HG02973 (cell line): Measurements from ENCODE around the gene CRTC3.
"Not testable (repeated sequence)": the region's sequence is repeated elsewhere in the genome, so short reads cannot be mapped to it uniquely, and the experiment has no call there.

Experiments
- ATAC-seq: cut with Tn5 transposase; IDR thresholded peaks from one replicate; pipeline ENCODE4 v1.9.1; 2021; ENCODE audit warnings: moderate library complexity; ENCODE audit not compliant: unreplicated experiment

Gene CRTC3

DNA sequence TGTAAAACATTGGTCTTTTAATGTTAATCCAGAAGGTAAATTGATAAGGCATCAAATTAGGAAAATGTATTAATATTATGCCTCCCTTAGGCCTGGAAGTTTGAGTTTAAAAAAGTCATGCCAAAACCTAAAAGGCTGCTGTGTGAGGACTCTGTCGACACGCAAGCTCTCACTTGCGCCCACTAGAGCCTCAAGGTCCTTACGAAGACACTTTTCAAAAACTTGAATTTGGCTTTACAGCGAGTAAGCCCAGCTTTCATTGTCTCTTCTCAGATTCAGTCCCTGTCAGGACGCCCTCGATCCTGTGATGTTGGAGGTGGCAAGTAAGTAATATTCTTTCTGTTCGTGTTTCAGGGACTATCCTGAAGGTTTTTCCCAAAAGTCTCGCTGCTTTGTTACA, 89.7 kb downstream of the CRTC3 start:
- no peak for ATAC-seq

DNA sequence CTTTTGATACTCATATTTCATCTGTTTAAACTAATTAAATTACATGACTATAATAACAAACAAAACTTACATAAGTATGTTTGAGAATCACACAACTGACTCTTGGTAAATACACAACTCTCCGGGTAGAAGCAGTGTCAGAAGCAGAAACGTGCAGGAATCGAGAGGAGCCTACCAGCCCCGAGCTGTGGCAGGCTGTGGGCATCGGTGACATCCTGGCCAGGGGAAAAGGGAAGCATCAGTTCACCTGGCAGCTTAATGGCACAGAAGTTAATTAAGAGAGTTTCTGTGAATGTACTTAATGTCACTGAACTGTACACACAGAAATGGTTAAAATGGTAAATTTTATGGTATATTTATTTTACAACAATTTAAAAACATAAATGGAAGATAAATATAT, 90.2 kb downstream of the CRTC3 start:
- ATAC-seq: no peak

GRCh38 chr15:90620379-90621067, 90.8 kb downstream of the CRTC3 start:
- peak; percentile 69 for ATAC-seq

GRCh38 chr15:90623854-90624253, 94.1 kb downstream of the CRTC3 start:
- ATAC-seq: no peak

DNA sequence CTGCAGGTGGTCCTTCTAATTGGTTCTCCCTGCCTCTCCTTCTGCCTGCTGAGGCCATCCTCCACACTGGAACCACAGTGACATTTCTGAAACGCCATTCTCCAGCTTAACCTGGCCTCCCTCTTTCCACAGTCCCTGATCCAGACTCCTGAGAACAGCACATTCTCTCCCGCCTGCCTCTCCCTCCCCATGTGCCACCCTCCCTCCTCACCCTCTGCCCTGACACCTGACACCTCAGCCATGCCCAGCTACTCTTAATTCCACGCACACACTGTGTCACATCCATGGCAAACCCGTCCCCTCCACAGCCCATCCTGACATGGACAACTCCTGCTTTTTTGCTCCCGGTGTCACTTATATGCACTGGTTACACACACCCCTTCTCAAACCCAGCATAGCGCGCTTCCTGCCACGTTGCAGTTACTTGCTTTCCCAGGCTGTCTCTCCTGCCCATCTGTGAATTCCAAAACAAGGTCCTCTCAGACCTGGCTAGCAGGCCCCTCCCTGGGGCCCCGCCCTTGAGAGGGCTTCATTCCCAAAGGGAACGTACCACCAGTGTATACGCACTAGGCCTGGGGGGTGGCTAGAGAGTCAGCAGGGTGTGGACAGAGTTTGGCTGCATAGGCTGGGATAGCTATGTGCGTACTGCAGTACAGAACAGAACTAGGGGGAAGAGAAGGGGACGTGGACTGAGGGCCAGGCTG, 94.7 kb downstream of the CRTC3 start:
- ATAC-seq: no peak

DNA sequence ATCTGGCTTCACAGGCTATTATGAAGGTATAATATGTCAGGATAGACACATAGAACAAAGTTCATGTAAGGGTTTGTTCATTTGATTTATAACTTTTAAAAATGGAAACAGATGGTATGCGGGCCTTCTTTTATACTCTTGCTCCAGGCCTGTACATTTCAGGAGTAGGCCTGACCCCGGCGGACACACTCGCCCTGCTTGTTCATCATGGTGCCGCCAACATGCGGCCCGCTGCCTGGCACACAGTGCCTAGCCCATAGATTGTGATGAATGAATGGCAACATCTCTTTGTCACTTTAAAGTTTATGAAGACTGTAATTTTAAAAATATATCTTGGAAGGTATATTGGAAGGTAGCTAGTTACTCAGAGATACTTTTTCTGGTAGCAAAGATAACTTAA, 95.3 kb downstream of the CRTC3 start:
- ATAC-seq: no peak

- ATAC-seq: no peak
These were observed 99.5 kb downstream of the CRTC3 start for GRCh38 chr15:90629217-90629616.

DNA sequence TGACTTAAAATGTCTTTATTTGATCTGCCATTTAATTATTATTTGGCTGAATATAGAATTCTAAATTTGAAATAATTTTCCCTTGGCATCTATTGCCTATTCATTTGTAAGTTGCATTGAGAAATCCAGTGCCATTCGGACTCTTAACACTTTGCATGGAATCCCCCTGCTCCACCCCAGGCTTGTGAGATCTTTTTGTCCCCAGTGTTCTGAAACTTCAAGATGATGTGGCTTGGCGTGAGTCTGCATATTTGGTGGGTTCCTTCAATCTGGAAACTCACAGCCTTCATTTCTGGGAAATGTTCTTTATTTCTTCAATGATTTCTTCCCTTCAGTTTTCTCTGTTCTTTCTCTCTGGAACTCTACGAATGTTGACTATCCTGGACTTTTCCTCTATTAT, 103.6 kb downstream of the CRTC3 start:
- ATAC-seq: no peak

DNA sequence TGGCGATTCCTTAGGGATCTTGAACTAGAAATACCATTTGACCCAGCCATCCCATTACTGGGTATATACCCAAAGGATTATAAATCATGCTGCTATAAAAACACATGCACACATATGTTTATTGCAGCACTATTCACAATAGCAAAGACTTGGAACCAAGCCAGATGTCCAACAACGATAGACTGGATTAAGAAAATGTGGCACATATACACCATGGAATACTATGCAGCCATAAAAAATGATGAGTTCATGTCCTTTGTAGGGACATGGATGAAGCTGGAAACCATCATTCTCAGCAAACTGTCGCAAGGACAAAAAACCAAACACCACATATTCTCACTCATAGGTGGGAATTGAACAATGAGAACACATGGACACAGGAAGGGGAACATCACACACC, 107.3 kb downstream of the CRTC3 start:
- ATAC-seq: not testable (repeated sequence)

DNA sequence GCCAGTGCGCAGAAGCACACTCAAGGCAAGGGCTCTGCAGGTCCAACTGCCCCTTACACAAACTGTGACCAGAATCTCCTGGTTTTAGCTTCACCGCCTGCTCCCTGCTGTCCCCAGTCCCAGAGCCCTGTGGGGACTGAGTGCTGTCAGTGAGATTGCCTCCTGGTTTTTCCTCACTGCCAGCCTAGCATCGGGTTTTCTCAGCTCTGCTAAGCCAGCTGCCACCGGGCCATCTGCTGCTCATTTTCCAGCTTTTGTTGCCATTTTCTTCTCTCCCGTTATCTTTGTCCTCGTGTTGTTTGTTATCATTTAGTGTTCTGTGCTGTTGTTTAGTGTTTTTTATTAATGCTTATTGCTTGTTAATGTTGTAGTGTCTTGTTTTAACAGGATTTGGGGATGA, 108.0 kb downstream of the CRTC3 start:
- no peak for ATAC-seq

DNA sequence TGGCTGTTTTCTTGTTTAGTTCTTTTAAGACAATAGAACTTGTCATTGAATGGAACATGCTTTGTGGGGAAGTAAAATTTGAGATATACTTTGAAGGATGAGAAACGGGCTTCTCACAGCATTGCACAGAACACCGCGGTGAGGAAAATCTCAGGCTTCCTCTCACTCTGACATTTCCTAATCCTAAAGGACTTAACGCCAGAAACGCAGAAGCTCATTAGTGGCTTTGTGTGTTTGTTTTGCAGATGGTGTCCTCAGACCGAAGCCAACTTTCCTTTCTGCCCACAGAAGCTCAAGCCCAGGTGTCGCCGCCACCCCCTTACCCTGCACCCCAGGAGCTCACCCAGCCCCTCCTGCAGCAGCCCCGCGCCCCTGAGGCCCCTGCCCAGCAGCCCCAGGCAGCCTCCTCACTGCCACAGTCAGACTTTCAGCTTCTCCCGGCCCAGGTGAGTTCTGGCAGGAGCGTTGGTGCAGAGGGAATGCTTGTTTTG, 108.5 kb downstream of the CRTC3 start:
- ATAC-seq: no peak

GRCh38 chr15:90638963-90639362, 109.2 kb downstream of the CRTC3 start:
- no peak for ATAC-seq

DNA sequence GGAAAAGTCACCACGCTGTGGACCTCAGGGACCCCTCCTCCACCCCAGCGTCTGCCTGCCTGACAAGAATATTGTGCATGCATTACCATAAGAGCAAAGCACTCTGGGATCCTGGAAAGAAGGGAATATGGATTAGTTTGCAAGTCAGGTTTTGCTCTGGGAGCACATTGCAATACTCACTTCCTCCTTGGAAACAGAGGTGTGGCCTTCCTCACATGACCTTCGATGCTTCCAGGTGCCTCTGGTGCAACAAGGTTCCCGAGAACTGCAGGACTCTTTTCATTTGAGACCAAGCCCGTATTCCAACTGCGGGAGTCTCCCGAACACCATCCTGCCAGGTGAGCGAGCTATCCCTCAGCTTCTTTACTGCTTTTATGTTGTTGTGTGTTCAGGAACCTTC, 111.1 kb downstream of the CRTC3 start:
- ATAC-seq: no peak

DNA sequence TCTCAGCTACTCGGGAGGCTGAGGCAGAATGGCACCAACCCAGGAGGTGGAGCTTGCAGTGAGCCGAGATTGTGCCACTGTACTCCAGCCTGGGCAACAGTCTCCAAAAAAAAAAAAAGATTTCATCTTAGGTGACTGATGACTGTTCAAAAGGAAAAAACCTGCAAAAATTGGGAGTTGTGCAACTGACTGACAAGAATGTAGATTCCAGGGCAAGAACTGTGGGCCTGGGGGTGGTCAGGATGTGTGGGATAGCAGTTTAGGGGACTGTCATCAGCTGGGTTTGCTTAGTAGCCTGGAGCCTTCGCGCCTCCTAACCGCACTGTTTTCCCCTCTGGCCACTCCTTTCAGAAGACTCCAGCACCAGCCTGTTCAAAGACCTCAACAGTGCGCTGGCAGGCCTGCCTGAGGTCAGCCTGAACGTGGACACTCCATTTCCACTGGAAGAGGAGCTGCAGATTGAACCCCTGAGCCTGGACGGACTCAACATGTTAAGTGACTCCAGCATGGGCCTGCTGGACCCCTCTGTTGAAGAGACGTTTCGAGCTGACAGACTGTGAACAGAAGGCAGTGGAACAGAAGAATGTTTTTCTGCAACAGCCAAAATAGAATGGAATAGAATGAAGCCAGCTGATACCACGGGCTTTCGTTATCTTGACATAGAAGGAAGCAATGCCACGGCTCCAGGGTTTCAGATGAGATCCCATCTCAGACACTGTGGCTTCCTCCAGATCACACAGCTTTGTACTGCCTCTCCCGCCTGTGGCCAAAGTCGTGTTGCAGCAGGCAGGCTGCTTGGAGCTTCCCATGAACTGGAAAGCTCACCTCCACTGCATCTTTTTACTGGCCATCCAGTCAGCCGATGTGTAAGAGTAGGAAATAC, 112.1 kb downstream of the CRTC3 start:
- no peak for ATAC-seq

GRCh38 chr15:90642464-90643300, 113.0 kb downstream of the CRTC3 start:
- ATAC-seq: no peak

- no peak for ATAC-seq
These were observed 113.5 kb downstream of the CRTC3 start for GRCh38 chr15:90643301-90643632.

DNA sequence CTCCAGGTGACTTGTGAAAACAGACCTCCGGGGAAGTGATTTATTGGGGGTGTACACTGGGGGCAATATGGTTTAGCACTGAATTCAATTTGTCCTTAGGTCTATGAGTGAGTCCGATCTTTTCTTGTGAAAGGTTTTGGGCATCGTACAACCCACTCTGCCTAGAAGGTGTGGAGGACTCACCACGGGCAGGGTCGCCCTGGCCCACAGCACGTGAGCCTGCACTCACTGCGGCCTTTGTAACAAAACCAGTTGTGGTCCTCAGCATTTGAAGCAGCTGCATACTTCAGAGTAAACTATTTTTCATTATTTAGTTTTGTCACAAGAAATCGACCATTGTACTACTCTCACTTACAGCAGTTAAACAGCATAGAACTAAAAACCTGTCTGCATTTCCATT, 114.8 kb downstream of the CRTC3 start:
- ATAC-seq: no peak

- no peak for ATAC-seq
These were observed 115.4 kb downstream of the CRTC3 start for GRCh38 chr15:90644952-90645725.

GRCh38 chr15:90645873-90646575, 116.3 kb downstream of the CRTC3 start:
- no peak for ATAC-seq
